HPDE6-E6E7 (cell line): ENCODE results near the gene NLRP3.
"Not testable (repeated sequence)": the region's sequence is repeated elsewhere in the genome, so short reads cannot be mapped to it uniquely, and the experiment has no call there.

Experiments used
- DNase-seq: peaks from one replicate; pipeline ENCODE4 v3.0.0; 2011; ENCODE audit warnings: missing footprints; ENCODE audit errors: extremely low spot score

Gene NLRP3

DNA sequence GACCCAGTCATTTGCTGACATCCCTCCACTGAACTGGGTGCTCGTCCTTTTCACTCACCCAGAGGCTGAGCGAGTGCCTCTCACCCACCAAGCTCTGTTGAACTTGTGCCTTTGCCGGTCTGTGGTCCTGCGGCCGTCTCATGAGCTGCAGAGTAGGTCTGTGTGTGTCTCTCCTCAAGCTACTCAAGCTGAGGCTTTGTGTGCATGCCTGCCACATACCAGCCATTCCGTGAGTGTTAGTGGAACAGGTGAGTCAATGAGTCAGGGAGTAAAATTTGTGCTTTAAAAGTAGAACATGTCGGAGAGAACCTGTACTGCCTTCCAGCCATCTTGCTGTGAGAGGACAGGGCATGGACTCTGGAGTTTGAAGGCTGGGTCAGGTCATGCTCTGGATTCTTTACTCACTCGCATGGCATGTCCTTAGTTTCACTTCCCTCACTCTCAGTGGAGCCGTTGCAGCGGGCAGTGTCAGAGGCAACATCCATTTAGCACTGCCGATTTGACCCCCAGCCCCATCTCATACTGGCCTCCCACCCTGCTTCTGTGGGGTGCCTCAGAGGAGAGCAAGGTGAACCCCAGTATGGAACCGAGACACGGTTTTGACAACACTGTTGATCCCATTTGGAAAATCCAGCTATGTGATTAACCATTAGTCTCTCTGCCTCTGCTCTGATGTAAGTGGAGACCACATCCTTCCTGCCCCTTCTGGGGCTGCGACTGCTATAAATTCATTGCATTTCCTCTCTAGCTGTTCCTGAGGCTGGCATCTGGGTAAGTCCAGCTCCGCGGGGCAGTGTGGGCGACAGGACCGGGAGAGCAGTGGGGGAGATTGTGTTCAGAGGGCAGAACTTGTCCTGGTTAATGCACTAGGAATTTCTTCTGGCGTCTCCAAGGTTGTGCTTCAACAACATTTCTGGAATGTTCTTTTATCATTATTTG, at the start of gene NLRP3:
TSS of gene NLRP3 (plus strand) at position 751 of the 939 bp plus-strand sequence. CDS start 2,628 bp downstream, outside the sequence.
- DNase-seq = peak; percentile 63

- DNase-seq = not testable (repeated sequence)
Observed at GRCh38 chr1:247366345-247366744, 49.6 kb upstream of the NLRP3 start.

DNA sequence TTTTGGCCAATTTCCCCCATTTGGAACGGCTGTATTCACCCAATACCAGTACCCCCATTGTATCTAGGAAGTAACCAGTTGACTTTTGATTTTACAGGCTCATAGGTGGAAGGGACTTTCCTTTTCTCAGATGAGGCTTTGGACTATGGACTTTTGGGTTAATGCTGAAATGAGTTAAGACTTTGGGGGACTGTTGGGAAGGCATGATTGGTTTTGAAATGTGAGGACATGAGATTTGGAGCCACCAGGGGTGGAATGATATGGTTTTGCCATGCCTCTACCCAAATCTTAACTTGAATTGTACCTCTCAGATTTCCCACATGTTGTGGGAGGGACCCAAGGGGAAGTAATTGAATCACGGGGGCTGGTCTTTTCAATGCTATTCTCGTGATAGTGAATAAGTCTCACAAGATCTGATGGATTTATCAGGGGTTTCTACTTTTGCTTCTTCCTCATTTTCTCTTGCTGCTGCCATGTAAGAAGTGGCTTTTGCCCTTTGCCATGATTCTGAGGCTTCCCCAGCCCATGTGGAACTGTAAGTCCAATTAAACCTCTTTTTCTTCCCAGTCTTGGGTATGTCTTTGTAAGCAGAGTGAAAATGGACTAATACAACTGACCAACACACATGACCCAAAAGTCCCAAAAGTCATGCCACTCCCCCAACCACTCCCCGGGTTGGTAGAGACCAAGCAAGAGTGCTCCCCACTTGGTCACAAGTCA, 48.9 kb upstream of the NLRP3 start:
- DNase-seq = no peak

GRCh38 chr1:247367786-247368422, 48.1 kb upstream of the NLRP3 start:
- DNase-seq = no peak

DNA sequence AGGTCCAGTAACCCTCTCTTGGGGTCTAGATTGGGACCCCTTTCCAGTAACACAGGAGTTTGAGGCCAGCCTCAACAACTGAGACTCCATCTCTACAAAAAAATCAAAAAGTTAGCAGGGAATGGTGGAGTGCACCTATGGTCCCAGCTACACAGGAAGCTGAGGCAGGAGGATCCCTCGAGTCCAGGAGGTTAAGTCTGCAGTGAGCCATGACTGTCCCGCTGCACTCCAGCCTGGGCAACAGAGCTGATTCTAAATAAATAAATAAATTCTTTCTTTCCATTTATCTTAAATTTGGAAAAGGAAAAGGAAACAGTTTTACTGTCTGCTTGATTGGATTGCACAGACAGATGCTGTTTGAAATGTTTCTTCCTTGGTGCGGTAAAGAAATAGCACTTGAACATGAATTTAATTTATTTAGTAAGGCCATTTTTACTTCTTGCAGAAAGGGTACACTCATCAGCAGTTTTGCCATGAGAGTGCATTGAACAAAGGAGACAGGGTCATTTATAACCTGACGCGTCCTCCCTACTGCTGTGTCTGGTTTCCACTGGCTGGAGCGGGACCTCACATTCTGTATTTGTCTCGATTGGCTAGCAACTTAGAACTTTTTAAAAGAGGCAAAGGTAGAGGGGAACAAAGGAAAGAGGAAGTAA, 47.4 kb upstream of the NLRP3 start:
- DNase-seq = no peak

DNA sequence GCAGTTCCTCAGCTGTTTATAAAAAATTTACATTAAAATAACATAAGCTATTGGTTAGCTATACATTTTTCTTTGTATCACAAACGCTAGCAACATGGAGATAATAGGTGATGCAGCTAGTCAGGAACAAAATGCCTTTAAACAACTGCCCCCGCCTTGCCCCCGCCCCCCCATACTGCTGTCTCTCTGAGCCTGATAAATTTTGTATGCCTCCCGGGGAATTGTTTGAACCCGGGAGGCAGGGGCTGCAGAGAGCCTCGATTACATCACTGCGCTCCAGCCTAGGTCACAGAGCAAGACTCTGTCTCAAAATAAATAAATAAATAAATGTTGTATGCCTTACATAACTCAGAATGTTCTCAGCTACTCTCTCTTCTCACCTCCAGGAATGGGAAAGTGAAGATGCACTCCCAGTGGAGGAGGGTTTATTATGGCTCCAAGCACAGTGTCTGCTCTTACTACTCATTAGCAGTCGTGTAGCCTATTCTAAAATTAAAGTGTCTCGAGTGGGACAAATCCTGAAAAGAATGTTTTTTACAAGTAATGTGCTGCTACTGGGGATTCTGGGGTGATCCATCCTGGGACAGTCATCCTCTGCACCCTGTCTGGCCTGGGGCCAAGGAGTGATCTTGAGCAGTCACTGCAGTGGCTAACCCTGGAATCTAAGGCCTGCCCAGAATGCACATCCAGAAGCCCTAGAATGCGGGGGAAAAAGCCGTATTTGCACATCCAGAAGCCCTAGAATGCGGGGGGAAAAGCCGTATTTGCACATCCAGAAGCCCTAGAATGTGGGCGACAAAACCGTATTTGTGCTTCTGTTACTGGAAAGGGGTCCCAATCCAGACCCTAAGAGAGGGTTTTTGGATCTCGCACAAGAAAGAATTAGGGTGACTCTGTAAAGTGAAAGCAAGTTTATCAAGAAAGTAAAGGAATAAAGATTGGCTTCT, 44.9 kb upstream of the NLRP3 start:
- no peak for DNase-seq

DNA sequence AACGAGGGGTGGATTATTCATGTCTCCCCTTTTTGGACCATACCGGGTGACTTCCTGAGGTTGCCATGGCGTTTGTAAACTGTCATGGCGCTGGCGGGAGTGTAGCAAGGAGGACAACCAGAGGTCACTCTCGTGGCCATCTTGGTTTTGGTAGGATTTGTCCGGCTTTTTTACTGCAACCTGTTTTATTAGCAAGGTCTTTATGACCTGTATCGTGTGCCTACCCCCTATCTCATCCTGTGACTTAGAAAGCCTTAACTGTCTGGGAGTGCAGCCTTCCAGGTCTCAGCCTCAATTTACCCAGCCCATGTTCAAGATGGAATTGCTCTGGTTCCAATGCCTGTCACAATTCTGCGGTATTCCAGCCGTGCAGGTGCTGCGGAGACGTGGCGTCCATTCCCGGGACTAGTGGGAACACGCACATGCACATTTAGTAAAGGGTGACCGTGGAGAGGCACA, 44.1 kb upstream of the NLRP3 start:
- no peak for DNase-seq

- no peak for DNase-seq
Observed at GRCh38 chr1:247373721-247374141, 42.2 kb upstream of the NLRP3 start.

- not testable (repeated sequence) for DNase-seq
Observed at GRCh38 chr1:247374651-247375334, 41.2 kb upstream of the NLRP3 start.

GRCh38 chr1:247375747-247376146, 40.2 kb upstream of the NLRP3 start:
- DNase-seq = no peak

GRCh38 chr1:247376659-247377058, 39.3 kb upstream of the NLRP3 start:
- no peak for DNase-seq

DNA sequence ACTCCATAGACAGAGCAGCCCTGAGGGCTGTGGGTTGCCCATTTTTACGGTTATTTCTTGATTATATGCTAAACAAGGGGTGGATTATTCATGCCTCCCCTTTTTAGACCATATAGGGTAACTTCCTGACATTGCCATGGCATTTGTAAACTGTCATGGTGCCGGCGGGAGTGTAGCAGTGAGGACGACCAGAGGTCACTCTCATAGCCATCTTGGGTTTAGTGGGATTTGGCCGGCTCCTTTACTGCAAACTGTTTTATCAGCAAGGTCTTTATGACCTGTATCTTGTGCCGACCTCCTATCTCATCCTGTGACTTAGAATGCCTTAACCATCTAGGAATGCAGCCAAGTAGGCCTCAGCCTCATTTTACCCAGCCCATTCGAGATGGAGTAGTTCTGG, 38.3 kb upstream of the NLRP3 start:
- DNase-seq = not testable (repeated sequence)

DNA sequence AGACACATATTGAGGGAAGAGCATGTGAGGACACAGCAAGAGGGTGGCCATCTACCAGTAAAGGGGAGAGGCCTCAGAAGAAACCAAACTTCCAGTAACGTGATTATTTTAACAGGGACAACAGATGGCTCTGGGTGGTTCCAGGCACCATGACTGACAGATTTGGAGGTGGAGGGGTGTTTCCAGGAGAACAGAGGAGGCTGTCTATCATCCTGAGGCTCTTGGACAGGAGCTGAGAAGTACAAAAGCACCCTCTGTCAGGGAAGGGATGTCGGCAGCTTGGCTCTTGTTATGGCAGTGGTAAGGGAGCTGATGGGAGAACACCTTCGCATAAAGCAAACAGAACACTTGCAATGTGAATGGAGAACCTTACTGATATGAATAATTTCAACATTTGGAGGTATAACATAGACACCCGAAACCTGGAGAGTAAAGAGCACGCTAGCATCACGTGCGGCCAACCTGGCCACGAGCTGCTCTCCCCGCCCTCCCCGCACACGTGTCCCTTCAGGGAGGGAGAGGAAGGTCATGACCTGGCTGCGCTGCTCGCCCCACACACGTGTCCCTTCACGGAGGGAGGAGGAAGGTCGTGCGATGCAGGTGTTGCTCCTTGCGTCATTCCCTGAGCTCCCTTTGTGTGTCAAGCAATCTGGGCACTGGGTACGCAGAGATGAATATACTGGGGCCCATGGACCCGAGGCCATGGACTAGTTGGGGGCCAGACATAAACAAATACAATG, 37.5 kb upstream of the NLRP3 start:
- DNase-seq = no peak

DNA sequence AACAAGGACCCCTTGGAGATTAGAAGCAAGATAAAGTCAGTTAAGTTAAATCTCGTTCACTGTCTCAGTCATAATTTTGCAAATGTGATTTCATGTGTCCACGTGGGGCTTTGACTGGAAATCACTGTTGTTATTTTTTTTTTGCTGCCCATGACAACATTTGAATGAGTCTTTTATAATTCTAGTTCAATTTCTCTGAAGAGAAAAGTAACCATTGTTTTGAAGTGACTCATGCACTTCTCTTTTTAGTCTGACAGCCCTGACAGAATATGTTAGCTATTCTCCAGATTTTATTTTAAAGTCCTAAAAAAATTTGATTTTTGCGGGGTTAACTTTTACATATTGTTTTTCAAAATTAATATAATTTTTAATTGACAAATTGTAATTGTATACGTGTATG, 30.7 kb upstream of the NLRP3 start:
- no peak for DNase-seq

DNA sequence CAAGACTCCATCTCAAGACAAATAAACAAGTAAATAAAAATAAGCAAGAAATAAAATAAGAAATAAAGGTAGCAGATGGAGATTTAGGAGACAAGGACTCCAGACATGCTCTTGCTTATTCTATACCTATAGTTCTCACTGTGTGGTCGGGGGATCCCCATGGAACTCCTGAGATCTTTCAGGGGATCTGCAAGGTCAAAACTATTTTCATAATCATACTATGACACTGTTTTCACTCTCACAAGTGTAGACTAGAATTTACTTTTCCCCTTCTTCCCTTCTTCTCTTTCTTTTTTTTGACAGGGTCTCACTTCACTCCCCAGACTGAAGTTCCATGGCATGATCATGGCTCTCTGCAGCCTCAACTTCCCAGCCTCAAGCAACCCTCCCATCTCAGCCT, 29.8 kb upstream of the NLRP3 start:
- no peak for DNase-seq

DNA sequence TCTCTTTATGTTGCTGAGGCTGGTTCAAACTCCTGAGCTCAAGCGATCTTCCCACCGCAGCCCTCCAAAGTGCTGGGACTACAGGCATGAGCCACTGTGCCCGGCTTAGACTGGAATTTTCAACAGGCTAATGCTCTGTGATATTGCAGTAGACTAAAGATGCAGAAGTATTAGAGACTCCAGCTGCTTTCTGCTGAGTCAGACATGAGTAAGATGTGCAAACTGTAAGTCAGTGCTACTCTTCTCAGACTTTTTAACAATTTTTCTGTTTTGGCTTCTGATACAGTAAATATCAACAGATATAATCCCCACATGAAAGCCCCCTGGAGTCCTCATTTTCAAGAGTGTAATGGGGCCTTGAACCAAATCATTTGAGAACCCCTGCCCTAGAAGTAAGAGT, 29.3 kb upstream of the NLRP3 start:
- DNase-seq = no peak

DNA sequence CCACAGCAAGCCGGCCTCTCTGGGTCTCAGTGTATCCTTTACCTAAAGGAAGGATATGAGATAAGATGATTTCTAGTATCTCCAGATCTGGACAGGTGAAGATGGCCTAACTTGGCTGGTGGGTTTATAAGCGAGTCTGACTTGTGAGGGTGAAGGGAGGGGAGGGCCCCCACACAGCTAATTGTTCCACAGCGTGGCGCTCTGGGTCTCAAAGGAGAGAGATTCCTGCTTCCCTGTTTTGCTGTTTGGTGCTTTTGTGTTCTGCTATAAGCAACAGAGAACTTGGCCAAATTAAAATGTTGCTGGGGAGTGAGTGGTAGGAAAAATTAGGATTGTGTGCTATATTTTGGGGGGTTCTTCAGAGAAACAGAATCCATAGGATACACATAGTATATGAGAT, 28.9 kb upstream of the NLRP3 start:
- no peak for DNase-seq

DNA sequence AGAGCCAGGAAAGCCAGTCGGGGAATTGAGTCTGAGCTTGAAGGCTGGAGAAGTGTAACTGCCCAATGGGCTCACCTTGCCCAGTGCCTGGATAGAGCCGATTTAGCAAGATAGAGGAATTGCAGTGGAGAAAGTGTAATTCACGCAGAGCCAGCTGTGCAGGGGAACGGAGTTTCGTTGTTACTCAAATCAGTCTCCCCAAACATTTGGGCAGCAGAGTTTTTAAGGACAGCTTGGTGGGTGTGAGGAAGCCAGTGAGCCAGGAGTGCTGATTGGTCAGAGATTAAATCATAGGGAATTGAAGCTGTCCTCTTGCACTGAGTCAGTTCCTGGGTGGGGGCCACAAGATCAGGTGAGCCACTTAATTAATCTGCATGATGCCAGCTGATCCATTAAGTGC, 28.4 kb upstream of the NLRP3 start:
- no peak for DNase-seq

GRCh38 chr1:247390116-247390791, 25.7 kb upstream of the NLRP3 start:
- peak; percentile 85 for DNase-seq
